Raji (cell line): Measurements from ENCODE around the gene ACTMAP.

Source experiments
- POLR2A ChIP-seq: IDR thresholded peaks from 2 replicates; pipeline ENCODE4 v1.6.1; 2011; ENCODE audit warnings: low read depth, low read length, control low read depth; ENCODE audit not compliant: insufficient read depth

Gene ACTMAP

GRCh38 chr19:40697007-40697406 is 53.3 kb downstream of the ACTMAP start:
- TF ChIP-seq POLR2A, result no peak

GRCh38 chr19:40695881-40696280 is 54.4 kb downstream of the ACTMAP start:
- no peak for TF ChIP-seq POLR2A

GRCh38 chr19:40693896-40694295 is 56.4 kb downstream of the ACTMAP start:
- no peak for TF ChIP-seq POLR2A

GRCh38 chr19:40693150-40693788 is 57.0 kb downstream of the ACTMAP start:
- no peak for TF ChIP-seq POLR2A

GRCh38 chr19:40692212-40692551 is 58.1 kb downstream of the ACTMAP start:
- TF ChIP-seq POLR2A, result no peak

GRCh38 chr19:40691421-40692211 is 58.7 kb downstream of the ACTMAP start:
- TF ChIP-seq POLR2A, result no peak
